HEK293 (cell line): Measurements from ENCODE around the gene RCOR2.

Source experiments
- CTCF ChIA-PET: fragments of 350-600 bp; formaldehyde crosslinking; extraction: SDS; loops from one replicate; lab custom pipeline; 2021; ENCODE audit warnings: antibody characterized with exemption; lab: Yijun Ruan, JAX
- POLR2A ChIA-PET: fragments of 300-600 bp; formaldehyde crosslinking; extraction: SDS; loops from one replicate; lab custom pipeline; 2020; ENCODE audit warnings: antibody characterized with exemption, inconsistent platforms; lab: Yijun Ruan, JAX
- H3K27ac ChIP-seq: fragments of 200-500 bp; sonication (Bioruptor generic); 2 replicates; pipeline ENCODE4 v1.5.1; 2014; ENCODE audit warnings: low read depth, low read length, control low read depth, inconsistent platforms; ENCODE audit errors: extremely low read depth
- H3K36me3 ChIP-seq, 2 experiments: fragments of 200-500 bp in 1 of 2; sonication (Bioruptor generic) in 1 of 2; 1 replicate in 1 of 2; 2 replicates in 1 of 2; pipeline ENCODE4 v1.5.1; 2014 to 2017; ENCODE audit warnings: inconsistent platforms in 2 of 2, low read length in 2 of 2; ENCODE audit not compliant: control insufficient read depth in 2 of 2, insufficient read depth in 1 of 2
- H3K4me1 ChIP-seq: fragments of 200-500 bp; sonication (Bioruptor generic); 2 replicates; pipeline ENCODE4 v1.5.1; 2014; ENCODE audit warnings: mild to moderate bottlenecking, low read length, inconsistent platforms; ENCODE audit not compliant: control insufficient read depth, insufficient read depth
- H3K4me3 ChIP-seq: 2 replicates; pipeline ENCODE4 v1.5.1; 2011; ENCODE audit warnings: low read depth, mild to moderate bottlenecking, control low read depth, low read length, moderate library complexity
- H3K9me3 ChIP-seq: fragments of 200-500 bp; sonication (Bioruptor generic); 2 replicates; pipeline ENCODE4 v1.5.1; 2014; ENCODE audit warnings: low read depth, low read length, inconsistent platforms; ENCODE audit not compliant: control insufficient read depth, insufficient read depth
- PRDM1 ChIP-seq: fragments of 450-650 bp; formaldehyde crosslinking; IDR thresholded peaks from 2 replicates; pipeline ENCODE4; 2016; ENCODE audit warnings: missing biosample characterization, missing genetic modification characterization
- PRDM2 ChIP-seq: fragments of 450-650 bp; formaldehyde crosslinking; IDR thresholded peaks from 2 replicates; pipeline ENCODE4 v1.5.1; 2016; ENCODE audit warnings: missing biosample characterization, missing genetic modification characterization, borderline replicate concordance
- SCRT1 ChIP-seq: fragments of 450-650 bp; formaldehyde crosslinking; IDR thresholded peaks from 2 replicates; pipeline ENCODE4 v1.5.1; 2016; ENCODE audit warnings: missing biosample characterization, missing genetic modification characterization, borderline replicate concordance
- SCRT2 ChIP-seq: fragments of 450-650 bp; formaldehyde crosslinking; IDR thresholded peaks from 2 replicates; pipeline ENCODE4 v1.5.1; 2016; ENCODE audit warnings: missing biosample characterization, missing genetic modification characterization
- TCF7L2 ChIP-seq: IDR thresholded peaks from 2 replicates; pipeline ENCODE4 v1.6.1; 2011; ENCODE audit warnings: low read depth, mild to moderate bottlenecking, inconsistent platforms, low read length, moderate library complexity, borderline replicate concordance
- ZBTB1 ChIP-seq: fragments of 450-650 bp; formaldehyde crosslinking; IDR thresholded peaks from 2 replicates; pipeline ENCODE4 v1.5.1; 2016; ENCODE audit warnings: missing biosample characterization, missing genetic modification characterization
- ZNF114 ChIP-seq: fragments of 450-650 bp; formaldehyde crosslinking; IDR thresholded peaks from 2 replicates; pipeline ENCODE4 v1.5.0; 2017; ENCODE audit warnings: missing biosample characterization, missing genetic modification characterization
- ZNF169 ChIP-seq: fragments of 450-650 bp; formaldehyde crosslinking; IDR thresholded peaks from 2 replicates; pipeline ENCODE4 v1.5.1; 2016; ENCODE audit warnings: missing biosample characterization, missing genetic modification characterization
- ZNF239 ChIP-seq: fragments of 450-650 bp; formaldehyde crosslinking; IDR thresholded peaks from 2 replicates; pipeline ENCODE4 v1.5.1; 2016; ENCODE audit warnings: missing biosample characterization, missing genetic modification characterization
- ZNF354C ChIP-seq: fragments of 450-650 bp; formaldehyde crosslinking; IDR thresholded peaks from 2 replicates; pipeline ENCODE4 v1.5.1; 2016; ENCODE audit warnings: missing biosample characterization, missing genetic modification characterization, low read depth, borderline replicate concordance
- ZNF366 ChIP-seq: fragments of 450-650 bp; formaldehyde crosslinking; conservative IDR thresholded peaks from 2 replicates; pipeline ENCODE4 v1.5.1; 2016; ENCODE audit warnings: missing biosample characterization, missing genetic modification characterization
- ZNF37A ChIP-seq: fragments of 450-650 bp; IDR thresholded peaks from 2 replicates; pipeline ENCODE4 v1.5.1; 2018; ENCODE audit warnings: missing biosample characterization, missing genetic modification characterization
- ZNF544 ChIP-seq: fragments of 450-650 bp; formaldehyde crosslinking; IDR thresholded peaks from 2 replicates; pipeline ENCODE4 v1.5.0; 2017; ENCODE audit warnings: missing biosample characterization, missing genetic modification characterization
- ZNF549 ChIP-seq: fragments of 450-650 bp; IDR thresholded peaks from 2 replicates; pipeline ENCODE4 v1.5.1; 2018; ENCODE audit warnings: missing biosample characterization, missing genetic modification characterization, mild to moderate bottlenecking, inconsistent platforms, moderate library complexity
- ZNF776 ChIP-seq: fragments of 450-650 bp; formaldehyde crosslinking; IDR thresholded peaks from 2 replicates; pipeline ENCODE4 v1.5.0; 2017; ENCODE audit warnings: missing biosample characterization, missing genetic modification characterization, borderline replicate concordance
- TF ChIP-seq, protein P1 (sequence below): fragments of 450-650 bp; formaldehyde crosslinking; IDR thresholded peaks from 2 replicates; pipeline ENCODE4 v1.5.1; 2016; ENCODE audit warnings: missing biosample characterization, missing genetic modification characterization
- TF ChIP-seq, protein P2 (sequence below): fragments of 450-650 bp; formaldehyde crosslinking; IDR thresholded peaks from 2 replicates; pipeline ENCODE4 v1.5.1; 2016; ENCODE audit warnings: missing biosample characterization, missing genetic modification characterization
- TF ChIP-seq, protein P3 (sequence below): fragments of 450-650 bp; formaldehyde crosslinking; IDR thresholded peaks from 2 replicates; pipeline ENCODE4 v1.5.1; 2017; ENCODE audit warnings: missing biosample characterization, mild to moderate bottlenecking, missing genetic modification characterization, moderate library complexity

The RCOR2 gene

GRCh38 chr11:63892228-63892627 is 24.7 kb downstream of the RCOR2 start:
- CTCF ChIA-PET = interaction anchor here (0.7 to 1.3 kb wide), 3 partner anchors 22 to 54 kb away, joined by 3 to 5 read pairs (median 3); partner anchors contain the start of gene MARK2
- H3K36me3 ChIP-seq = peaks cover 0 to 29% of the 10 kb centered on the region in 2 experiments; a peak in 2 of 3 replicates
- no peak overlapping the region for H3K27ac ChIP-seq
- no peak overlapping the region for H3K4me3 ChIP-seq
- POLR2A ChIA-PET = no interaction called here
- no peaks in the 10 kb centered on the region for H3K9me3 ChIP-seq
- TF ChIP-seq, protein P1, sequence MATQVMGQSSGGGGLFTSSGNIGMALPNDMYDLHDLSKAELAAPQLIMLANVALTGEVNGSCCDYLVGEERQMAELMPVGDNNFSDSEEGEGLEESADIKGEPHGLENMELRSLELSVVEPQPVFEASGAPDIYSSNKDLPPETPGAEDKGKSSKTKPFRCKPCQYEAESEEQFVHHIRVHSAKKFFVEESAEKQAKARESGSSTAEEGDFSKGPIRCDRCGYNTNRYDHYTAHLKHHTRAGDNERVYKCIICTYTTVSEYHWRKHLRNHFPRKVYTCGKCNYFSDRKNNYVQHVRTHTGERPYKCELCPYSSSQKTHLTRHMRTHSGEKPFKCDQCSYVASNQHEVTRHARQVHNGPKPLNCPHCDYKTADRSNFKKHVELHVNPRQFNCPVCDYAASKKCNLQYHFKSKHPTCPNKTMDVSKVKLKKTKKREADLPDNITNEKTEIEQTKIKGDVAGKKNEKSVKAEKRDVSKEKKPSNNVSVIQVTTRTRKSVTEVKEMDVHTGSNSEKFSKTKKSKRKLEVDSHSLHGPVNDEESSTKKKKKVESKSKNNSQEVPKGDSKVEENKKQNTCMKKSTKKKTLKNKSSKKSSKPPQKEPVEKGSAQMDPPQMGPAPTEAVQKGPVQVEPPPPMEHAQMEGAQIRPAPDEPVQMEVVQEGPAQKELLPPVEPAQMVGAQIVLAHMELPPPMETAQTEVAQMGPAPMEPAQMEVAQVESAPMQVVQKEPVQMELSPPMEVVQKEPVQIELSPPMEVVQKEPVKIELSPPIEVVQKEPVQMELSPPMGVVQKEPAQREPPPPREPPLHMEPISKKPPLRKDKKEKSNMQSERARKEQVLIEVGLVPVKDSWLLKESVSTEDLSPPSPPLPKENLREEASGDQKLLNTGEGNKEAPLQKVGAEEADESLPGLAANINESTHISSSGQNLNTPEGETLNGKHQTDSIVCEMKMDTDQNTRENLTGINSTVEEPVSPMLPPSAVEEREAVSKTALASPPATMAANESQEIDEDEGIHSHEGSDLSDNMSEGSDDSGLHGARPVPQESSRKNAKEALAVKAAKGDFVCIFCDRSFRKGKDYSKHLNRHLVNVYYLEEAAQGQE (tag by site-specific recombination) = peak; percentile 89
- TF ChIP-seq TCF7L2 = no peak
- no peaks in the 10 kb centered on the region; the same call in 1 of the 2 replicates for H3K4me1 ChIP-seq

GRCh38 chr11:63890368-63890767 is 26.6 kb downstream of the RCOR2 start:
- H3K4me1 ChIP-seq = no peaks in the 10 kb centered on the region; the same call in 1 of the 2 replicates
- POLR2A ChIA-PET = no interaction called here

DNA sequence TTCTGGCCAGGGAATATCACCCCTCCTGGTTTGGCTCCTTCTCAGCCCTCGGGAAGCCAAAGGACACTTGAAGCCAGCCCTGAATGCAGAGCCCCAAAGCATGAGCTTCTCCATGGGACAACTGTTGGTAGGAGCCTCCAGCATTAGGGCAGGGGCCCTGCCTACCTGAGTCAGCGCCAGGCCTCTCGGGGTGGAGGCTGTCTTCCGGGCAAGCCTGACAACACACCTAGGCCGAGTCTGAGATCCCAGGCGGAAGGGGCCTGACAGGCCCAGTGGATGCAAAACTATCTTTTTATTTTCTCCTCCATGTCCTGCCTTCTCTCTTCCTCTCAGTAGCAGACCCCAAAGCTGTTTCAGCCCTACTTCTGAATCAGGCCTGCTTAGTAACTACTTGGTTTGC is 27.6 kb downstream of the RCOR2 start:
- Histone ChIP-seq H3K9me3 (no peaks in the 10 kb centered on the region), H3K4me1 (no peaks in the 10 kb centered on the region; the same call in 1 of the 2 replicates), H3K27ac (no peak overlapping the region), H3K4me3 (no peak overlapping the region), H3K36me3 (peaks cover 0 to 5% of the 10 kb centered on the region in 2 experiments; a peak in 1 of 3 replicates)
- CTCF ChIA-PET = no interaction called here
- no peak for TF ChIP-seq ZBTB1 (tag by site-specific recombination)
- TF ChIP-seq ZNF354C = no peak
- no peak for TF ChIP-seq ZNF776 (tag by site-specific recombination)
- TF ChIP-seq, protein P2, sequence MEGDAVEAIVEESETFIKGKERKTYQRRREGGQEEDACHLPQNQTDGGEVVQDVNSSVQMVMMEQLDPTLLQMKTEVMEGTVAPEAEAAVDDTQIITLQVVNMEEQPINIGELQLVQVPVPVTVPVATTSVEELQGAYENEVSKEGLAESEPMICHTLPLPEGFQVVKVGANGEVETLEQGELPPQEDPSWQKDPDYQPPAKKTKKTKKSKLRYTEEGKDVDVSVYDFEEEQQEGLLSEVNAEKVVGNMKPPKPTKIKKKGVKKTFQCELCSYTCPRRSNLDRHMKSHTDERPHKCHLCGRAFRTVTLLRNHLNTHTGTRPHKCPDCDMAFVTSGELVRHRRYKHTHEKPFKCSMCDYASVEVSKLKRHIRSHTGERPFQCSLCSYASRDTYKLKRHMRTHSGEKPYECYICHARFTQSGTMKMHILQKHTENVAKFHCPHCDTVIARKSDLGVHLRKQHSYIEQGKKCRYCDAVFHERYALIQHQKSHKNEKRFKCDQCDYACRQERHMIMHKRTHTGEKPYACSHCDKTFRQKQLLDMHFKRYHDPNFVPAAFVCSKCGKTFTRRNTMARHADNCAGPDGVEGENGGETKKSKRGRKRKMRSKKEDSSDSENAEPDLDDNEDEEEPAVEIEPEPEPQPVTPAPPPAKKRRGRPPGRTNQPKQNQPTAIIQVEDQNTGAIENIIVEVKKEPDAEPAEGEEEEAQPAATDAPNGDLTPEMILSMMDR (tag by site-specific recombination) = no peak
- no peak for TF ChIP-seq ZNF366 (tag by site-specific recombination)
- TF ChIP-seq ZNF37A = no peak
- TF ChIP-seq, protein P3, sequence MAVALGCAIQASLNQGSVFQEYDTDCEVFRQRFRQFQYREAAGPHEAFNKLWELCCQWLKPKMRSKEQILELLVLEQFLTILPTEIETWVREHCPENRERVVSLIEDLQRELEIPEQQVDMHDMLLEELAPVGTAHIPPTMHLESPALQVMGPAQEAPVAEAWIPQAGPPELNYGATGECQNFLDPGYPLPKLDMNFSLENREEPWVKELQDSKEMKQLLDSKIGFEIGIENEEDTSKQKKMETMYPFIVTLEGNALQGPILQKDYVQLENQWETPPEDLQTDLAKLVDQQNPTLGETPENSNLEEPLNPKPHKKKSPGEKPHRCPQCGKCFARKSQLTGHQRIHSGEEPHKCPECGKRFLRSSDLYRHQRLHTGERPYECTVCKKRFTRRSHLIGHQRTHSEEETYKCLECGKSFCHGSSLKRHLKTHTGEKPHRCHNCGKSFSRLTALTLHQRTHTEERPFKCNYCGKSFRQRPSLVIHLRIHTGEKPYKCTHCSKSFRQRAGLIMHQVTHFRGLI (tag by site-specific recombination) = no peak
- no peak for TF ChIP-seq ZNF549 (tag by site-specific recombination)
- no peak for TF ChIP-seq ZNF239 (tag by site-specific recombination)
- no peak for TF ChIP-seq PRDM1 (tag by site-specific recombination)
- no peak for TF ChIP-seq ZNF169
- TF ChIP-seq PRDM2 = no peak
- TF ChIP-seq ZNF114 (tag by site-specific recombination) = no peak
- POLR2A ChIA-PET = no interaction called here

More at GRCh38 chr11:63890368-63890767, 26.6 kb downstream of the RCOR2 start:
- peaks cover 0 to 13% of the 10 kb centered on the region in 2 experiments; a peak in 2 of 3 replicates for H3K36me3 ChIP-seq
- no peaks in the 10 kb centered on the region for H3K9me3 ChIP-seq
- H3K27ac ChIP-seq = no peak overlapping the region
- H3K4me3 ChIP-seq = no peak overlapping the region
- CTCF ChIA-PET = no interaction called here
- TF ChIP-seq SCRT2 (tag by site-specific recombination) = peak; percentile 84
- TF ChIP-seq ZNF544 (tag by site-specific recombination) = no peak
- peak; percentile 73; the same call in 1 of the 2 replicates for TF ChIP-seq SCRT1 (tag by site-specific recombination)
